GM12875 (cell line): Measurements from ENCODE around the gene PKP4.

Experiments used
- H3K4me3 ChIP-seq: one replicate; pipeline ENCODE4 v1.5.1; 2011; ENCODE audit warnings: low read depth, low read length, control low read depth
- TF ChIP-seq, protein P1 (sequence below): IDR thresholded peaks from 2 replicates; pipeline ENCODE4 v1.5.1; 2011; ENCODE audit warnings: low read depth, mild to moderate bottlenecking, control low read depth, inconsistent platforms, low read length, moderate library complexity, borderline replicate concordance; ENCODE audit not compliant: insufficient read depth

Gene PKP4

DNA sequence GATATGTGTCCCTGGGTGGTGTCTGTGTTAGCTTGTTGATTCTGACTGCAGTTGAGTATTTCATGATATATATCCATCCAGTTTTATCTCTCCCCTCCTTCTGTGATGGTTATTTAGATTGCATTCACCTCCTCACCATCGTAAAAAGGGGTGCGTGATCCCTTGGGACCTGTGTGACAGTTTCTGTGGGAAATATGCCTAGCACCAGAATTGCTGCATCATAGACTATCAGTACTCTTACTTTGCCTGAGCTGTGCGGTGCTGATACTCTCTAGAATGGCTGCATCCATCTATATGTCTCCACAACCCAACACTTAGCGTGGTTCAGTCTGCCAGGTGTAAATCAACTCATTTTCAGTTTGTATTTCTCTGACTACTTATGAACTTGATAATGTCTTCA, 34.3 kb downstream of the PKP4 start:
- TF ChIP-seq, protein P1, sequence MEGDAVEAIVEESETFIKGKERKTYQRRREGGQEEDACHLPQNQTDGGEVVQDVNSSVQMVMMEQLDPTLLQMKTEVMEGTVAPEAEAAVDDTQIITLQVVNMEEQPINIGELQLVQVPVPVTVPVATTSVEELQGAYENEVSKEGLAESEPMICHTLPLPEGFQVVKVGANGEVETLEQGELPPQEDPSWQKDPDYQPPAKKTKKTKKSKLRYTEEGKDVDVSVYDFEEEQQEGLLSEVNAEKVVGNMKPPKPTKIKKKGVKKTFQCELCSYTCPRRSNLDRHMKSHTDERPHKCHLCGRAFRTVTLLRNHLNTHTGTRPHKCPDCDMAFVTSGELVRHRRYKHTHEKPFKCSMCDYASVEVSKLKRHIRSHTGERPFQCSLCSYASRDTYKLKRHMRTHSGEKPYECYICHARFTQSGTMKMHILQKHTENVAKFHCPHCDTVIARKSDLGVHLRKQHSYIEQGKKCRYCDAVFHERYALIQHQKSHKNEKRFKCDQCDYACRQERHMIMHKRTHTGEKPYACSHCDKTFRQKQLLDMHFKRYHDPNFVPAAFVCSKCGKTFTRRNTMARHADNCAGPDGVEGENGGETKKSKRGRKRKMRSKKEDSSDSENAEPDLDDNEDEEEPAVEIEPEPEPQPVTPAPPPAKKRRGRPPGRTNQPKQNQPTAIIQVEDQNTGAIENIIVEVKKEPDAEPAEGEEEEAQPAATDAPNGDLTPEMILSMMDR: no peak
- no peak overlapping the region for H3K4me3 ChIP-seq

DNA sequence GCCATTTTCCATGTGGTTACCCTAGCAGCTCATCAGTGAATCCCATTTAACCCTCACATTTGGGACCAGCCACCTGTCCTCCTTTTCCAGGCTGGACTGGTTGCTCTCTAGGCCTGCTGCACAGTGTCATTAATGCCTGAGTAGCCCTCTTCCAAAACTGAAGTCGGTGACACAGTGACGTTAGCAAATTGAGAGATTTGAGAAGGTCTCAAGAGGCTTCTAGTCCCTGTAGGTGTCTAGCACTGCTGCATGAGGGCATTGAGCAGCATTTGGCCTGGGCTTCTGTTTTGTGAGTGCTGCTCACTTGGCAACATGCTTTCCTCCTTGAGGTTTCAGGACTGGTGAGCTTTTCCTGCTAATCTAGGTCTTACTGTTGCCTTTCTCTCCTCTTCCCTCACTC, 36.7 kb downstream of the PKP4 start:
- no peak overlapping the region for H3K4me3 ChIP-seq
- TF ChIP-seq, protein P1: no peak

DNA sequence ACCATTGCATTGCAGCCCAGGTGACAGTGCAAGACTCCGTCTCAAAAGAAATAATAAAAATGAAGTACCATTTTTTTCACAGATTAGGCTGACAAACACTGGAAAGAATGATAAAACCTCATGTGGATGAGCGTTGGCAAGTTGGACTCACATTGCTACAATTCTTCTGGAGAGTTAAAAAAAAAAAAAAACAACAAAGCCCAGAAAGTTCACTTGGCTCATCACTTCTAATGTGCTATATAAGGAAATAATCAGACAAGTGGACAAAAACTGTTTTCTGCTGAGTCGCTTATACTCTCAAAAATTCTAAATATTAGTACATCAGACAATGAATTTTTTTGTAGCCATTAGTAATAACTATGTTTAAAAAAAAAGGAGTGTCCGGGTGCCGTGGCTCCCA, 38.4 kb downstream of the PKP4 start:
- no peak overlapping the region for H3K4me3 ChIP-seq
- TF ChIP-seq, protein P1: no peak

DNA sequence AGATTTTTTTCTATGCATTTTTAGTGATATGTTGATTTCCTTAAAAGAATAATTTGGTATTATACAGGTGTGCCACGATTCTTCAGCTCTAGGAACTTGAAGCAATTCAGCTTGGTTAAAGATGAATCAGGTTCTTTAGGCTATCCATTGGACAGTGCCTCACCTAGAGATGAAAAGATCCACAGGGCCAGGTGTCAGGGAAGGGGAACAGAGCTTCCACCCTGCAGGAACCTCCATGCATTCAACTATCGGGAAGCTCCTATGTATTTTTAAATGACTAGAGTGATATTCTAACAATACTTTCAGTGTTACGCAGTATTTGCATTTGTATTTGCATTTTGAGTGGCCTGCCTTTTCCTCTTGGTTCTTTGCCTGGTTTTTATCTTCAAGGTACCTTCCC, 40.2 kb downstream of the PKP4 start:
- H3K4me3 ChIP-seq: no peak overlapping the region
- TF ChIP-seq, protein P1: no peak

DNA sequence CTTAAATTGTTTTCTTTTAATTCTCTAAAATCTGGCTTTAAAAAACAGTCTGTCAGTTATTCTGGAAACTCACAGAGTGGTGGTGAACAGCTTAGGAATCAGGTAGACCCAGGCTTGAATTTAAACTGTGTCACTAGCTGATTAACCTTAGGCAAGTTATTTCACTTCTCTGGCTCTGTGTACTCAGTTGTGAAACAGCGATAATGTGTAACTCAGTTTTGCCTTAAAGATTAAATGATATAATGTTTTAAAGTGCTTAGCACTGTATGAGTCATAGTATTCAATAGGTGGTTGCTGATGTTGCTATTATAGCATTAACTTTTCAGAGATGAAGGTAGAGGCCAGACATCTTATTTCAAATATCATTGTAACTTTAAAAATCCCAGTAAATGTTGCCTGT, 40.7 kb downstream of the PKP4 start:
- no peak overlapping the region for H3K4me3 ChIP-seq
- TF ChIP-seq, protein P1: no peak

DNA sequence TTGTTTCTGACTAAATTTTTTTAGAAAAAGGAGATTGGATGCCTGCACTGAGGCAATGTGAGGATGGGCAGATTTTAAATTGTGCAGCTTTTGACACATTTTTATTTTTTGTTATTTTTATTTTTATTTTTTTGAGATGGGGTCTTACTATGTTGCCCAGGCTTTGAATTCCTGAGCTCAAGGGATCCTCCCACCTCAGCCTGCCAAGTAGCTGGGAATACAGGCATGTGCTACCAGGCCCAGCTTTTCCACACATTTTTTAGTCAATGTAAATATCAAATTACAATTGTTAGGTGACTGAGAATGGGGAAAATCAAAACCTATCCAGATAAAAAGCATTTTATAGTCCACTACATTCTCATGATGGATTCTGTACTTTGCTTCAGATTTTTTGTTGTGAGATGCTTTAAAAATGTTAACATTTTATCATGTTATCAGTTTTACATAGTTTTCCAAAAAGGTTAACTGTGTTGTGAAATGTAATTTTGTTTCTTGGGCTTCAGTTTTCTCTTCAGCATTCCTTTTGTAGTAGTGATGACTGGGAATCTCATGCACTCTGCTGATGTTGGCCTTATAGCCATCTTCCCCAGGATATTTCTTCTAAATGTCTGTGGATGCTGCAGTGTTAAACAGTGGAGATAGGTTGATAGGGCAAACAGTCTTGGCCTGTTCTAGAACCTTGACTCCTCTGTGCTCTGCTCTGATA, 41.4 kb downstream of the PKP4 start:
- H3K4me3 ChIP-seq: no peak overlapping the region
- TF ChIP-seq, protein P1: no peak

DNA sequence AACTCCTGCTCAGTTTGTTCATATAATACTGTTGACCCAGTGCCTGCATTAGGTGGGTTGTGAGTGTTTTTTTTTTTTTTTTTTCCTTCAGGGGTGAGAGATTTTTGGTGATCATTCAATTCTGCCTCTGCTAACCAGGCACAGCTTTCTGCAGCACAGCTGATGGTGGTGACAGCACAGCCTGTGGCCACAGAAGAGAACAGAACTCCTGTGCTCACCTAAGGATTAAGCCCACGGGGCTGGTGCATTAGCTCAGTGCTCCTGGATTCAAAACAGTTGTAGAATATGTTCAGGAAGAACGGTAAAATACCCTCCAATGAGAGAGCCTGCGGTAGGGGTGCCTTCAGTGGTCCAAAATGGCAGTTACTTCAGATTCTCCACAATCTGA, 42.0 kb downstream of the PKP4 start:
- no peak overlapping the region for H3K4me3 ChIP-seq
- TF ChIP-seq, protein P1: no peak
